Measurements from ENCODE around the gene STAT1. TPM values are rescaled to one million over a fixed set of nuclear protein-coding genes. Genes with fewer than 3 reads are reported as not detected.

STAT1 gene
- total RNA-seq, 1 experiment from 2014 or later: 60.7 TPM

GRCh38 chr2:190920085-190920484 lies 93.9 kb downstream of the STAT1 start:
- no peaks in the 10 kb centered on the region for H3K27me3 ChIP-seq (ENCODE audit: insufficient read depth, low read length)
- ChIA-PET CTCF (no interaction called here), RAD21 (ENCODE audit: low non-redundant PET in 1 of 2, low total read pairs in 2 of 2, uncharacterized antibody in 2 of 2, unreplicated experiment in 2 of 2) (no interaction called here), POLR2A (no interaction called here)
- intact Hi-C loops (cut with micrococcal nuclease): no loop called here
- no peak overlapping the region for H3K27ac ChIP-seq (ENCODE audit: low read depth, low read length)
- no peaks in the 10 kb centered on the region for H3K9me2 ChIP-seq (ENCODE audit: insufficient read depth)
- H3K9ac ChIP-seq (ENCODE audit: low read length): no peak overlapping the region
- H3K4me1 ChIP-seq (ENCODE audit: control insufficient read depth in 1 of 2, insufficient read depth in 2 of 2, low read length in 2 of 2): no peaks in the 10 kb centered on the region
- no peak overlapping the region for H3K4me3 ChIP-seq (replicated peaks in 1 of 2; ENCODE audit: low read depth in 1 of 2, low read length in 2 of 2)
- TF ChIP-seq EGR1 (IDR thresholded peaks at IDR 0.05; ENCODE audit: low read depth) (no peak), SP1 (IDR thresholded peaks at IDR 0.05; ENCODE audit: low read depth) (no peak), ATF3 (IDR thresholded peaks at IDR 0.05) (no peak), YY1 (IDR thresholded peaks at IDR 0.05; ENCODE audit: extremely low read depth, insufficient replicate concordance, low read depth, low read length) (no peak)
- BruUV-seq (replicated peaks): no TSS peak
- no peak overlapping the region for H2AFZ ChIP-seq (ENCODE audit: low read depth, low read length, poor library complexity, severe bottlenecking)
- H3K79me2 ChIP-seq (ENCODE audit: insufficient read depth, low read length): peaks cover 10% of the 10 kb centered on the region; the same call in 1 of the 2 replicates
- H4K20me1 ChIP-seq (ENCODE audit: insufficient read depth): no peaks in the 10 kb centered on the region
- H3K9me3 ChIP-seq (ENCODE audit: control insufficient read depth in 1 of 2, insufficient read depth in 1 of 2, low read depth in 1 of 2, low read length in 2 of 2): no peaks in the 10 kb centered on the region
- no peak for DNase-seq (ENCODE audit: low read depth, low spot score)
- no peak for ATAC-seq
- no peak overlapping the region for H3K4me2 ChIP-seq (ENCODE audit: low read length)
- H3K36me3 ChIP-seq (ENCODE audit: control insufficient read depth in 1 of 2, insufficient read depth in 2 of 2, low read length in 2 of 2): peaks cover 26 to 46% of the 10 kb centered on the region in 2 experiments

Other genes with a start within 250 kb of the STAT1 start
- 97.4 TPM for gene GLS, start 133.3 kb downstream of the STAT1 start, total RNA-seq (2021; ENCODE audit: unreplicated experiment)
- gene STAT4, start 136.8 kb upstream of the STAT1 start, total RNA-seq (2021; ENCODE audit: unreplicated experiment): 2.0 TPM
- gene MYO1B, start 231.2 kb upstream of the STAT1 start, total RNA-seq (2021; ENCODE audit: unreplicated experiment): 51.7 TPM

Data from HCT116 (cell line).